GM18505 (cell line): Measurements from ENCODE around the gene AFAP1L2.

Source experiments
- ATAC-seq: cut with Tn5 transposase; IDR thresholded peaks from one replicate; pipeline ENCODE4 v1.9.1; 2021; ENCODE audit not compliant: unreplicated experiment
- POLR2A ChIP-seq: IDR thresholded peaks from 4 replicates; pipeline ENCODE4 v1.6.1; 2011; ENCODE audit warnings: borderline replicate concordance; ENCODE audit not compliant: insufficient read depth, insufficient read length; ENCODE audit errors: extremely low read depth

Gene AFAP1L2

GRCh38 chr10:114372995-114373394 is 31.3 kb downstream of the AFAP1L2 start:
- TF ChIP-seq POLR2A: no peak
- ATAC-seq: no peak

GRCh38 chr10:114372179-114372578 is 32.1 kb downstream of the AFAP1L2 start:
- ATAC-seq: no peak
- no peak for TF ChIP-seq POLR2A

- ATAC-seq: no peak
These were observed 33.3 kb downstream of the AFAP1L2 start for GRCh38 chr10:114370966-114371365.

GRCh38 chr10:114370199-114370598 is 34.1 kb downstream of the AFAP1L2 start:
- no peak for ATAC-seq
- TF ChIP-seq POLR2A: no peak

More at GRCh38 chr10:114370966-114371365, 33.3 kb downstream of the AFAP1L2 start:
- TF ChIP-seq POLR2A: no peak

- no peak for TF ChIP-seq POLR2A
- no peak for ATAC-seq
These were observed 36.3 kb downstream of the AFAP1L2 start for GRCh38 chr10:114368057-114368391.

- ATAC-seq: no peak
- no peak for TF ChIP-seq POLR2A
These were observed 36.8 kb downstream of the AFAP1L2 start for GRCh38 chr10:114367351-114368056.

- no peak for ATAC-seq
- TF ChIP-seq POLR2A: no peak
These were observed 39.6 kb downstream of the AFAP1L2 start for GRCh38 chr10:114364726-114365125.

GRCh38 chr10:114363745-114364454 is 40.4 kb downstream of the AFAP1L2 start:
- ATAC-seq: no peak
- no peak for TF ChIP-seq POLR2A

- no peak for TF ChIP-seq POLR2A
- ATAC-seq: no peak
These were observed 41.4 kb downstream of the AFAP1L2 start for GRCh38 chr10:114362826-114363355.

- no peak for ATAC-seq
- no peak for TF ChIP-seq POLR2A
These were observed 44.4 kb downstream of the AFAP1L2 start for GRCh38 chr10:114359953-114360345.

GRCh38 chr10:114359041-114359952 is 45.0 kb downstream of the AFAP1L2 start:
- ATAC-seq: no peak
- TF ChIP-seq POLR2A: no peak

- ATAC-seq: no peak
- TF ChIP-seq POLR2A: no peak
These were observed 46.7 kb downstream of the AFAP1L2 start for GRCh38 chr10:114357515-114357996.
